GM13976 (cell line): ENCODE data around the gene RCN2.

Source experiments
- DNase-seq: peaks from one replicate; pipeline ENCODE4 v3.0.0; 2012; ENCODE audit warnings: low spot score
- CTCF ChIP-seq: IDR thresholded peaks from 2 replicates; pipeline ENCODE4 v1.5.1; 2012; ENCODE audit warnings: borderline replicate concordance, mild to moderate bottlenecking; ENCODE audit not compliant: insufficient read depth; ENCODE audit errors: extremely low read depth, missing control alignments, control extremely low read depth
- in situ Hi-C: fragments of 300-500 bp; cut with MboI; formaldehyde crosslinking; loops from one replicate; pipeline ENCODE4 v1.12.0; 2022; ENCODE audit warnings: low sequenced_read_pairs, mixed read lengths, inconsistent platforms; ENCODE audit not compliant: unreplicated experiment

Gene RCN2

GRCh38 chr15:76987896-76988860 is 56.6 kb downstream of the RCN2 start:
- in situ Hi-C loops = no loop called here

GRCh38 chr15:76988867-76989780 is 57.6 kb downstream of the RCN2 start:
- in situ Hi-C loops = no loop called here
- peak; percentile 21 for DNase-seq

More at GRCh38 chr15:76987896-76988860, 56.6 kb downstream of the RCN2 start:
- peak; percentile 88 for DNase-seq
- TF ChIP-seq CTCF = no peak

GRCh38 chr15:76991048-76991447 is 59.5 kb downstream of the RCN2 start:
- in situ Hi-C loops = no loop called here
- TF ChIP-seq CTCF = no peak
- DNase-seq = no peak

More at GRCh38 chr15:76988867-76989780, 57.6 kb downstream of the RCN2 start:
- no peak for TF ChIP-seq CTCF

- in situ Hi-C loops = no loop called here
- TF ChIP-seq CTCF = no peak
- no peak for DNase-seq
Measured at GRCh38 chr15:76991741-76992645, 60.4 kb downstream of the RCN2 start.

GRCh38 chr15:76993114-76993725 is 61.7 kb downstream of the RCN2 start:
- DNase-seq = no peak
- no peak for TF ChIP-seq CTCF
- in situ Hi-C loops = no loop called here
